Measurements from ENCODE around the gene PAK5. TPM values are rescaled to one million over a fixed set of nuclear protein-coding genes. Genes with fewer than 3 reads are reported as not detected.

PAK5 gene
- total RNA-seq = not detected

DNA sequence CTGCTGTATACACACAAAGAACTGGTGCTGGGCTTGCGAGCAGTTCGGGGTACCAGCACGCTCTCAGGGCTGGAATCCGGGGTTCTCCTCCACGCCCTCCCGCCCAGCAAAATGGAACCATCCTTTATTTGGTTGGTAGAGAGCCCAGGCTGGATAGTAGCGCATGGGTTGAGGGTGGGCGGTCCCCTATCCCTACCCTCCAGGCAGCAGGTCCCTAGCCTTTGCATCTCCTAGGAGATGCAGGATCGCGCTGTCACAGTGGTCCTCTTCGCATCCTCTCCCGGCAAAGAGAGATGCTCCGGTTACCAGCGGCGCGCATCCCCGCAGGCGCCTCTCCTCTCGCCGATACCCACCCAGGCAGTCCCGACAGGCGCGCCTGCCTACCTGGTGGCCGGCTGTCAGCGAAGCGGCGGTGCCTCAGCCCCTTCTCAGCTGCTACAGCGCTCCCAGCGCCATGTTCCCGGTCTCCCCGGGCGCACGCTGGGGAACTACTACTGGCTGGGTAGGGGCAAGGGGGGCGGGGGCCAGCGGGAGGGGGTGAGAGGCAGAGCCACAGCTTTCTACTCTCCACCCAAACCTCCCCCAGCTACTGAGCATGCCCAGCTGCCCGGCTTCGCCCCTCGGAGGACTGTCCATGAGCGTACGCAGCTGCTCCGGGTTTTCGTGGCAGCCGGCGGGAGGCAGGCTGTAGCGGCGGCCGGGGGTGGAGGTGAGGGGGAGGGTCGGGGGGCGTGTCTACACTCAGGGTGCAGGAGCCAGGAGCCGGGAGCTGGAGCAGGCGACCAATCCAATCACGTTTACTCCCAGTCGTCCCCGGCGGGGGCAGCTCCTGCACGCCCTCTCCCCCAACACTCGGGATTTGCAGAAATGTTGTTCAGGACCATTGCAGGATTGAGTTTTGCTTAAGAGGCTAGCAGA, at the start of gene PAK5:
Gene PAK5 (minus strand): TSS at position 699 of the 918 bp plus-strand sequence. CDS start 194,748 bp downstream, outside the sequence.
- Histone ChIP-seq H3K36me3 (no peaks in the 10 kb centered on the region), H3K9me3 (no peaks in the 10 kb centered on the region), H3K4me3 (peak within 1 kb of the TSS in 2 of 4 donors; percentile 27 to 40), H3K27ac (no peak within 1 kb of the TSS), H3K4me1 (no peaks in the 10 kb centered on the region), H3K27me3 (no peaks in the 10 kb centered on the region)
- TF ChIP-seq, protein P1, sequence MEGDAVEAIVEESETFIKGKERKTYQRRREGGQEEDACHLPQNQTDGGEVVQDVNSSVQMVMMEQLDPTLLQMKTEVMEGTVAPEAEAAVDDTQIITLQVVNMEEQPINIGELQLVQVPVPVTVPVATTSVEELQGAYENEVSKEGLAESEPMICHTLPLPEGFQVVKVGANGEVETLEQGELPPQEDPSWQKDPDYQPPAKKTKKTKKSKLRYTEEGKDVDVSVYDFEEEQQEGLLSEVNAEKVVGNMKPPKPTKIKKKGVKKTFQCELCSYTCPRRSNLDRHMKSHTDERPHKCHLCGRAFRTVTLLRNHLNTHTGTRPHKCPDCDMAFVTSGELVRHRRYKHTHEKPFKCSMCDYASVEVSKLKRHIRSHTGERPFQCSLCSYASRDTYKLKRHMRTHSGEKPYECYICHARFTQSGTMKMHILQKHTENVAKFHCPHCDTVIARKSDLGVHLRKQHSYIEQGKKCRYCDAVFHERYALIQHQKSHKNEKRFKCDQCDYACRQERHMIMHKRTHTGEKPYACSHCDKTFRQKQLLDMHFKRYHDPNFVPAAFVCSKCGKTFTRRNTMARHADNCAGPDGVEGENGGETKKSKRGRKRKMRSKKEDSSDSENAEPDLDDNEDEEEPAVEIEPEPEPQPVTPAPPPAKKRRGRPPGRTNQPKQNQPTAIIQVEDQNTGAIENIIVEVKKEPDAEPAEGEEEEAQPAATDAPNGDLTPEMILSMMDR (IDR thresholded peaks at IDR 0.05) = no peak
- TF ChIP-seq POLR2A (IDR thresholded peaks at IDR 0.05) = no peak
- peak in 1 of 3 donors; percentile 55 for DNase-seq

DNA sequence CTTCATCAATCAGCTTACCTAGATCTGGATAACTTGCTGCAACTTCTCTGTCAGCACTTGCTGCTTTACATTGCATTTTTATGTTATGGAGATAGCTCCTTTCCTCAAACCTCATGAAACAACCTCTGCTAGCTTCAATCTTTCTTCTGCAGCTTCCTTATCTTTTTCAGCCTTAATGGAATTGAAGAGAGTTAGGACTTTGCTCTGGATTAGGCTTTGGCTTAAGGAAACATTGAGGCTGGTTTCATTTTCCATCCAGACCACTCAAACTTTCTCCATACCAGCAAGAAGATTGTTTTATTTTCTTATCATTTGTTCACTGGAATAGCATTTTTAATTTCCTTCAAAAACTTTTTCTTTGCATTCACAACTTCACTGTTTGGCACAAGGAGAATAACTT, 48.8 kb upstream of the PAK5 start:
- Histone ChIP-seq H3K27ac (no peak overlapping the region), H3K36me3 (no peaks in the 10 kb centered on the region), H3K9me3 (no peaks in the 10 kb centered on the region), H3K4me1 (no peaks in the 10 kb centered on the region), H3K4me3 (no peak overlapping the region), H3K27me3 (no peaks in the 10 kb centered on the region)
- TF ChIP-seq POLR2A (IDR thresholded peaks at IDR 0.05) = no peak
- TF ChIP-seq, protein P1 (IDR thresholded peaks at IDR 0.05) = no peak
- no peak for DNase-seq

DNA sequence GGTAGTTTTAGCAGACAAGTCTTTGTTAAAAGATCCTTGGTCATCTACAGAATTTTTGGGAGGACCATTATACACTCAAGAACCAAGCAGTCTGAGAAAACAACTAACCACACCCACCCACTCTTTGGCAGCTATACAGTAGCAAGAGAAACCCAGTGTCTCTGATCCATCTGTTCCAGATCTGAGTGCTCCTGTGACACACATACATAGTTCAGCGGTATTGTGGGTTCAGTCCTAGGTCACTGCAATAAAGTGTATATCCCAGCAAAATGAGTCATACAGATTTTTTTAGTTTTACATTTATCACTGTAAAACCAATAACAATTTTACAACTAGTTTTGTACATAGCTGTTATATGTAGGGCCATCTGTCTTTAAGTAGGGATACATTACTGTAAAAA, 47.4 kb upstream of the PAK5 start:
- Histone ChIP-seq H3K9me3 (no peaks in the 10 kb centered on the region), H3K4me3 (no peak overlapping the region), H3K4me1 (no peaks in the 10 kb centered on the region), H3K27me3 (no peaks in the 10 kb centered on the region), H3K27ac (no peak overlapping the region), H3K36me3 (no peaks in the 10 kb centered on the region)
- TF ChIP-seq POLR2A (IDR thresholded peaks at IDR 0.05) = no peak
- TF ChIP-seq, protein P1 (IDR thresholded peaks at IDR 0.05) = peak in 2 of 6 experiments; percentile 12 to 30
- peak in 1 of 3 donors; percentile 48 for DNase-seq

DNA sequence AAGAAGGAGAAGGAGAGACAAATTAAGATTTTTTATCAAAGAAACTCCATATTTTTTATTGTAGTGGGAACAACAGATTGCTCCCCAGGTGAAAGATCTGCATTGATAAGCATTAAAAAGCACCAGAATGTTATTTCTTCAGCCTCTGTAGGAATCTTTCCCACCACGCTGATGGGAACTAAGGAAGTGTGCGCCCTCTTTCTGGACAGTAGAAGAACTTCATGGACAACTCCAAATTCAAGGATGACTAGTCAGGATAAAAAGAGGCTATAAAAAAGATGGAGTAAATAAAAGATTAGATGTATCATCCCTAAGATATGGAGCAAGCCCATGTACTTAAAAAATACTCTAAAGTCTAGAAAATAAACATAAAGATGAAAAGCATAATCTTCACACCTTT, 45.8 kb upstream of the PAK5 start:
- TF ChIP-seq, protein P1 (IDR thresholded peaks at IDR 0.05) = no peak
- no peak for TF ChIP-seq POLR2A (IDR thresholded peaks at IDR 0.05)
- H3K9me3 ChIP-seq = no peaks in the 10 kb centered on the region

DNA sequence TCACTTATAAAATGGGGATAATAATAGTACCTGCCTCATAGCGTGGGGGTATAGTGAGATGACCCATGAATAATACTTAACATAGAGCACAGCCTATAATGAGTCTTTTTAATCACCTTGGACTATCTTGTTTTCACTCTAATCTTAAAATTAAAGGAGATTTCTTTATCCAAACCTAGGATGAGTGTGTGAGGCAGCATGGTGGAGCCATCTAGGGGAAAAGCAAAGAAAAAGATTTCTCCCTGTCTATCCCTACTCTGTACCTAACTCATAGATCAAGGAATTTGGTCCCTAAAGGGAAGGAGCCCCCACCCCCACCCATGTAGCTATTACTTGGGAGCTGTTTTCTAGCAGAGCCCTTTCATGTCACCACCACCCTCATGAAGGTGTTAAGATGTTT, 45.2 kb upstream of the PAK5 start:
- no peak overlapping the region for H3K4me3 ChIP-seq
- no peaks in the 10 kb centered on the region for H3K4me1 ChIP-seq
- H3K27me3 ChIP-seq = no peaks in the 10 kb centered on the region
- H3K27ac ChIP-seq = no peak overlapping the region
- H3K36me3 ChIP-seq = no peaks in the 10 kb centered on the region
- DNase-seq = no peak
- H3K9me3 ChIP-seq = no peaks in the 10 kb centered on the region
- TF ChIP-seq POLR2A (IDR thresholded peaks at IDR 0.05) = no peak
- TF ChIP-seq, protein P1 (IDR thresholded peaks at IDR 0.05) = peak in 3 of 6 experiments; percentile 5 to 26 (median 18)

More for the DNA sequence above, 45.8 kb upstream of the PAK5 start:
- Histone ChIP-seq H3K4me1 (no peaks in the 10 kb centered on the region), H3K27me3 (no peaks in the 10 kb centered on the region), H3K4me3 (no peak overlapping the region), H3K36me3 (no peaks in the 10 kb centered on the region), H3K27ac (no peak overlapping the region)
- DNase-seq = no peak

Data from Peyer's patch (tissue), 4 donors.